ENCODE data around the gene KCNJ10.
A peak's percentile ranks its signal among the peaks of the same experiment; 100 is the strongest.

KCNJ10 gene

DNA sequence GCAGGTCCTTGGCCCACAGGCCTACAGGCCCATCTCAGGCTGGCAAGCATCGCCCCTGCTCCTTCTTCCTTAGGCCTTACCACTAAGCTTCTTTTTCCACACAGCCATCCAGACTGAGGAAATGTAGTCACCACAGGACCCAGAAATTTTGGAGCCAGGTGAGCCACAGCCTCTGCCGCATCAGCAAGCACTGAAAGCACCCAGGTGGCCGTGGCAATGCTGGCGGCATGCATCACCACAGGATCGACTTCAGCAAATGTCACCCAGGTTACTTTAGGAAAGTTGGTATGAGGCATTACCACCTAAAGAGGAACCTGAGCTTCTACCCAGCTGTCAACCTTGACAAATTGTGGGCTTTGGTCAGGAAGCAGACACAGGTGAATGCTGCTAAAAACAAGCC, 49.8 kb downstream of the KCNJ10 start:
- no peak for DNase-seq

DNA sequence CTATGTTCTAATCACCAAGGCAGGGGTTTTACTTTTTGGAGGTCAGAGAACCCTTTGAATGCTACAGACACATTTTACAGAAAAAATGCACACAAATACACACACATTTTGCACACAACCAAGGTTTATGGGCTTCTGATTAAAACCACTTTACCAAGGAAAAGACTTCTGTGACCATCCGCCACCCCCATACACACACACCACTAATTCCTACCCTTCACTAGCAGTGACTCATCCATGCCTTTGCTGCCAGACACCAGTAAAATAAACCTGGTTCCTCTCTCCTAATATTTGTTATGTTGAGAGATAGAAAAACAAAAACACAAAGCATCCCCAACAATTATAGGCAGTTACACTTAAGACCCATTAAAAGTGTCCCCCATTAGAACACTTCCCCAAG, 51.1 kb downstream of the KCNJ10 start:
- no peak for DNase-seq

GRCh38 chr1:160018347-160018746, 51.6 kb downstream of the KCNJ10 start:
- DNase-seq: no peak

GRCh38 chr1:160017592-160017991, 52.4 kb downstream of the KCNJ10 start:
- DNase-seq: no peak

DNA sequence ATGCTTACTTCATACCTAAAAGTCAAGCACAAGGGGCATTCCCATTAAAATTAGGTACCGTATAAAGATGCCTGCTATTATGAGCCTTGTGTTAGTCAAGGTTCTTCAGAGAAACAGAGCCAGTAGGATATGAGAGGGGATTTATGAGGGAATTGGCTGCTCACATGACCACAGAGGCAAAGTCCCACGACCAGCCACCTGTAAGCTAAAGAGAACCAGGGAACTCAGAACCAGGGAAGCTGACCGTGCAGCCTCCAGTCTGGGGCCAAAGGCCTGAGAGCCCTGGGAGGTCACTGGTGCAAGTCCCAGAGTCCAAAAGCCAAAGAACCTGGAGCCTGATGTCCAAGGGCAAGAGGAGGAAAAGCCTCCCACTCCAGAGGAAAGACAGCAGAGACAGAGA, 58.2 kb downstream of the KCNJ10 start:
- no peak for DNase-seq

GRCh38 chr1:160009801-160010200, 60.2 kb downstream of the KCNJ10 start:
- DNase-seq: no peak

- no peak for DNase-seq
Measured at GRCh38 chr1:160009081-160009480, 60.9 kb downstream of the KCNJ10 start.

DNA sequence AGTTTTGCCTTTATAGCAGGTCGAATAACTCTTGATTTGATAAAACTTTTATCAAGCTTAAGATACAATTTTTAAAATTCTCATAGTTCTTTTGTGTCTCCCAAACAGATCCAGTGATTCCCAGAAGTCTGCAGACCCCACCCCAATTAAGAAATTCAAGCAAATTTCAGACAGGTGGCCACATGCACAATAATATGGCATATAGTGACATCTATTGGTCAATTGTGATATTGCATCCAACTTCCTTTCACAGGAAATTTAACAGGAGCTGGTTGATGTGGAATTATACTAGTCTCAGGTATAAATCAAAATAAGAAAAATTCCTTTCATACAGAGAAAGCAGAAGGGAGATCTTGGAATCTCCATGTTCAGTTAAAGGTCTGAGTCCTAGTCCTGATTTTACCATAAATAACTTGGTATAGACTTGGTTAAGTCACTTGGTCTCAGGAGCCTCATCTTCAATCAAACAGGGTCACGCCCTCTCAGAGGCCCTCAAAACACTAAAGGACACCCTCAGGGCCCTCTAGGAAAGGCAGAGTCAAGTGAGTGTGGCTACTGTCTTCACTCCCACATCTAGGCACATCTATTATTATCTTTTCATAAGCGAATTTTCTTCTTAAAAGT, 62.3 kb downstream of the KCNJ10 start:
- peak in 1 of 2 donors; percentile 53 for DNase-seq

DNA sequence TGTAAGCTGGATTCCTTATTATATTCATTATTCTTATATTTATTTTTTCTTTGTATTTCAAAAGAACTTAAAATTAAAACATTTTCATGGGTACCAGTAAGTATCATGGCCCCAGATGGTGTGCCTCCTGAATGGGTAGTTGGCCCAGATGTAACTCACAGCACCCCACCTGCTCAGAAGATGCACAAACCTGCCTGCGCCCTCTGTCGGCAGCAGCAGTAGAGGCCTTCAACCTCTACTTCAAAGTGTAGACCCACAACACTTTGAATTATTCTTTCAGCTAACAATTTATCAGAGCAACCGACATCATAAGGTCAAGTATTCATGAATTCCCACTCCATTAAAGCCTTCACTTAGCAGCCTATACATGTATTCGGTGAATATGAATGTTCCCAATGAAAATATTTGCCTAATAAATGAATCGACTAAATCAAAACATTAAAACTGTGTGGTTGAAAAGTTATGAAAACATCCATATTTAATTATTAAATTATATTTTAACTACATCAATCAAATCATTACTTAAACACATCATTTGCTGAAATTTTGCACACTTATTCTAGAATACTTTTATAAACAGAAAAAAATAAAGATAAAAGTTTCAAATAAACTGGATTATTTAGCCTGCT, 63.5 kb downstream of the KCNJ10 start:
- peak; percentile 77 to 78 for DNase-seq

DNA sequence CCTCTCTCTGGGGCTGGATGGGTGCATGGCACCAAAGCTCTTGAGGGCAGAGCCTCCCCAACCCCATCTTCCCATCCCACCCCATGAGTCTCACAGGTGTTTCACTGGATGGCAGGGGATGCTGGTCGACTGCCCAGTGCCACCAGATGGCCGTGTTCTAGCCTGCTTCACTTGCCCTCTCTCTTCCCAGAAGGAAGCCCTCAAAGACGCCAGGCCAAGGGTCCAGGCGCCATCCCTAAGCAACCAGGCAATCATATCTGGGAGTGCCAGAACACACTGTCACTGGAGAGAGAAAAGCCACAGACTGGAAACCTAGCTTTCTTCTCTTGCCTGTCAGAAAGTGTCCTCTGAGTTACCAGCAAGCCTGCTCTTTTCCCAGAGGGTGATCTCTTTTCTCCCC, 64.9 kb downstream of the KCNJ10 start:
- DNase-seq: no peak

DNA sequence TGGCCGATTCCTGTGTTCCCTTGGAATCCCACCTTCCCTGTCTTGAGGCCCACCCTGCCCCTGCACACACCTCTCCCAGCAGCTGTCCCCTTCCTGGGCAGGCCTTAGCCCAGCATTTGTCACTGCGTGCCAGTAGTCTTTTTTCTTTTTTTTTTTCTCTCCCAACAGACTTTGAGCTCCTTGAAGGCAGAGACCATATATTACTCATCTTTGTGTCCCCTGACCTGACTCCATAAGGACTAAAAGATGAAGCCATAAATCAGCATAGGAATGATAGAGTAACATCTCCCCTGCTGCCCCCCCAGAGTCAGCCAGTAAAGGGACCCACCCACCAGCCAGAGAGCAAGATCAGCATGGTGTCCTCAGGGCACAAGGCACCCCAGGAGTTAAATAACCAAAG, 65.5 kb downstream of the KCNJ10 start:
- no peak for DNase-seq

DNA sequence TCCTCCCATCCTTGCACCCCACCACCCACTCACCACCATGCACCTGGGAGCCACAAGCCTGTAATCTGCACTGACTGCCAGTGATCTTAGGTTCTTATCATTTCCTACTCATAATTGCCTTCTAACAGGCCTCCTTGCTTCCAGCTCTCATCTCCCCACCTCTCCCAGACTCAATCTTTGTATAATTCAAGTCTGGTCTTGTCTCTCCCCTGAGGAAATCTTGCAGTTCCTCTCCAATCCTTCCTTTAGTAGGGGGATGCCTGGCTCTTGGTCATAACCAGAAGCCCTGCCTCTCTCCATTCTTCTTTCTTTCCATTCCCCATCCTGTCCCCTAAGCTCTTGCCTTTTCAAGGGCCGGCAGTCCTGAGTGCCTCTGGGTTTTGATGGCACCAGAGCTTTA, 66.0 kb downstream of the KCNJ10 start:
- DNase-seq: no peak

DNA sequence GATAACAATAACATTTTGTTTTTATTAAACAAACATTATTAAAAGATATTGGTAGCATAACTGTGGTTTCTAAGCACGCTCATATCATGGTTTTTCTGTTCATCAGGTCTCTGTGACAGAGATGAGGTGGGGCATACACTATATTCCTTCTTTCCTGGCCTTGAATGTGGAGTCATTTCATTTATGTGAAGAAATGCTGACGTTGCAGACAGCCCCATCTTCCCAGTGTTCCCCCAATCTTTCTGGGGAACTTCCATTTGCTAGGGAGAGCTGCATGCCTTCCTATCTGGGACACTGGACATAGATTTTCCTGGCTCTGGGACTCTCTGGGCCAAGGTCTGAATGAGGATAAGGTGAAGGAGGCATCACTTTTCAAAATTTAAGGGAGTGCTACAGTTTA, 68.5 kb downstream of the KCNJ10 start:
- DNase-seq: no peak

GRCh38 chr1:159999204-159999603, 70.8 kb downstream of the KCNJ10 start:
- no peak for DNase-seq

DNA sequence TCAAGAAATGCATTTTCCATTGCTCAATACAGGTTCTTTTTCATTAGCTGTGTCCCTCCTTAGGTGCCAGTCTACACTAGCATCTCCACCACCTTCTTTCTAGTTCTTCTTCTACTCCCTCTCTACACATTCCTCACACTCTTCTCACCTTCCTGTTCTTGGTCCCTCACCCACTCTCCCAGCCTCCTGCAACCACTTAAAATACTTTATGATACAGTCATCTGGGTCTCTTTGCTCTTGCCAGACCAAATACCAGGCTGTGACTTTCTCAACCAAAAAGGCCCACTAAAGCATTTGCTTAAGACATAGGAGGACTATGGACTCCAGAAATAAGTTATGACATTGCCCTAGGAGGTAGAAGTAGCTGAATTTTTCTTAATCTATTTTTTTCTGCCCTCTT, 73.3 kb downstream of the KCNJ10 start:
- DNase-seq: no peak

GRCh38 chr1:159994896-159995295, 75.1 kb downstream of the KCNJ10 start:
- DNase-seq: no peak

DNA sequence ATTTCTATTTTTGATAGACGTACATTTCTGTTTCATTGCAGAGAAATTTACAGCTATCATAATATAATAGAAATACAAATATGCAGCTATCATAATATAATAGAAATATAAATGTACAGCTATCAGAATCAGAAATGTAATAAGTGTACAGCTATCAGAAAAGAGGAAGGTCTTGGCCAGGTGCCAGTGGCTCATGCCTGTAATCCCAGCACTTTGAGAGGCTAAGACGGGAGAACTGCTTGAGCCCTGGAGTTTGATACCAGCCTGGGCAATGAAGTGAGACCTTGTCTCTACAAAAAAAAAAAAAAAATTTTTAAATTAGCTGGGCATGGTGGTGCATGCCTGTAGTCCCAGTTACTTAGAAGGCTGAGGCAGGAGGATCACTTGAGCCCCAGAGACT, 76.0 kb downstream of the KCNJ10 start:
- no peak for DNase-seq

DNA sequence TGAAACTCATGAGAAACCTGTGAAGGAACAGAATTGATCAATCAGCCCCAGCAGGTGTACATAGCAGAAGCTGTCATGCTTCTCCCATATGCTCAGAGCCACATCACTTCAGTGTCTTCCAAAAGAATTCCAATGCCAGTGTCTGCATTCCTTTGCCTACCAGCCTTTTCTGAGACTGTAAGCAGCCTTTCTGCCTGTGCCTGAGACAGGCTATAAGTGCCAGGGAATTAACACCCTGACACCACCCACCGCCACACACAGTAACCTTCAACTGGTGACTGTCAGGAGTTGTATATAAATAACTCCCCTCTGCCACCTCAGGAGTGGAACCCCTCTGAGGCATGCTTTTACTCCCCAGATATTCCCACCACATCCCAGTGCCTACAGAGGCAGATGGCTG, 77.8 kb downstream of the KCNJ10 start:
- DNase-seq: no peak

DNA sequence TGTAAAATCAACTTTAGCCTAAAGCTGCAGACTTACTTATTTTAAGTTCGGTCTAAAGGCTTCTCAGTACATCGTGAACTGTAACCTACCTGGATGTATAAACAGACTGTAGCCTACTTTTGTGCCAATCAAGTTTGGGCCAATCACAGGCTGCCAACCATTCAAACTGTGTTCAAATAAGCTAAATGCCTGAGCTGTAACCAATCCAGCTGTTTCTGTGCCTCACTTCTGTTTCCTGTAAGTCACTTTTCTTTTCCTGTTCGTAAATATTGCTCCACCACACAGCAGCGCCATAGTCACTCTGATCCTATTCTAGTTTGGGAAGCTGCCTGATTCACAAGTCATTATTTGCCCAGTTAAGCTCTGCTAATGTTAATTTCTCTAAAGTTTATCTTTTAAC, 78.4 kb downstream of the KCNJ10 start:
- peak in 1 of 2 donors; percentile 13 for DNase-seq

DNA sequence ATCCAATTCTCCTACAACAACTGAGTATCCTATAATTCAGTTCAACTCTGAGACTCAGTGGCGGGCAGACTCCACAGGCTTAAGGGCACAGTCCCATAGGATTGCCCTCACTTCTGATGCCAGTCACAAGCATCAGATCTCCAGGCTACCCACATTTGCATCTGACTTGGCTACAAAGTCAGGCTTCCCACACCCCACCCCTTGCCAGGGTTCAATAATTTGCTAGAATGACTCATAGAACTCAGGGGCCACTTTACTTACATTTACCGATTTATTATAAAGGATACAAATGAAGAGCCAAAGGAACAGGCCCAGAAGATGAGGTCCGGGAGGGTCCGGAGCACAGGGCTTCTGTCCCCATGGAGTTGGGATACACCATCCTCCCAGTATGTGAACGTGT, 80.0 kb downstream of the KCNJ10 start:
- no peak for DNase-seq

- no peak for DNase-seq
Measured at GRCh38 chr1:159989581-159989980, 80.4 kb downstream of the KCNJ10 start.

DNA sequence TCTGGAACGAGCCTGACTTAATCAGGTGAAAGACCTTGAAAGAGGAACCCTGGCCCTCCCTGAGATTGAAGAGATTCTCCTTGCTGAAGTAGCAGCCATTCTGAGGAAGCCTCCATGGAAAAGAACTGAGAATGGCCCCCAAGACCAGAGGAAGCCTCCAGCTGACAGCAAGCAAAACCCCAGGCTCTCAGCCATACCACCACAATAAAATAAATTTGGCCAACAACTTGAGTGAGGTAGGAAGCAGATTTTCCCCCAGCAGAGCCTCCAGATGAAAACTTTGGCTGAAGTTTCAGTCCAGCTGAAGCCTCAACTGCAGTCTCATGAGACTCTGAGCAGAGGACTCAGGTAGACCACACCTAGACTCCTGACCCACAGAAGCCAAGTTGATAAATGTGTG, 82.0 kb downstream of the KCNJ10 start:
- DNase-seq: no peak

DNA sequence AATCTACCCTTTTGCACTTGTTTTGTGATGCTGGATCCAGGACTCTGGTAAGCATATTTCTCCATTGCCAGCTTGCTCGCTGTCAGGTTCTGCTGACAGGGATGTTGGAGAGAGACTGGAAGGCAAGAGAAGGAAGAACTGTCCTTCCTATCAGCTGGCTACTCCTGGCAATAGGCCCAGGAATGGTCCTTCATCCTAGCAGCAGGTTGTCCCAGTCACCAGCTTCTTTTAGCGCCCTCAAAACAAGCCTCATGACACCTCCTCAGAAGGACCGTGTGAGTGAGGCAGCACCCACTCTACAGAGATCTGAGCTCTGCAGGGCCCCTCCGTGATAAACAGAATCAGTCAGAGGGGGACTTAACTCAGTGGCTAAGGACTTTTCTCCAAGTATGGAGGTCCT, 82.8 kb downstream of the KCNJ10 start:
- DNase-seq: no peak

DNA sequence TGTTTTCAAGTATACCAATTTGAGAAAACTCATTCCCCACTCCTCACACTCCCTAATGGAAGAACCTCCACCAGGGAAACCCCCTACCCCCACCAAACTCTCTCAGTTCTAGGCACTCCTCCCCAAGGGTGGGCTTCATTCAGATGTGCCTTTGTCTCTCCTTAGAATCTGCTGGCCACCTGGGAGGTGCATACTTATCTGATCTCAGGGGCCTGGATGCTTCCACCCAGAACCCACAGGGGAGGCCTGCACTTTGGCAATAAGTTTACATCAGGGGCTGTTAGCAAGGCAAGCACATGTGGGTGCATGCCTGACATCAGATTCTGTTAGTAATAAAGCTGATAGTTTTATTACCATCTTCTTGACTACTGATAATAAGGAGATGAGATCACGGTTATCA, 83.4 kb downstream of the KCNJ10 start:
- DNase-seq: no peak

DNA sequence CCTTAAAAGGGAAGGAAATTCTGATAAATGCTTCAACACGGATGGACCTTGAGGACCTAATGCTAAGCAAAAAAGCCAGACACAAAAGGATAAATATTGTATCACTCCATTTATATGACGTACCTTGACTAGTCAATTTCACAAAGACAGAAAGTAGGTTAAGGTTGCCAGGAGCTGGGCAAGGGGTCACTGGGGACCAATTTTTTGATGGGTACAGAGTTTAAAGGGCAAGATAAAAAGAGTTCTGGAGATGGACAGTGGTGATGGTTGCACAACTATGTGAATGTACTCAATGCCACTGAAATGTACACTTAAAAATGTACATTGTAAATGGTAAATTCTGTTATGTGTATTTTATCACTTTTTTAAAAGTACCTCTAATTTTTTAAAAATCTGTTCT, 83.9 kb downstream of the KCNJ10 start:
- no peak for DNase-seq

Data from CD4-positive, alpha-beta T cell treated with Interleukin-4 for 1 hour (primary cell).